H1 (cell line): ENCODE measurements around the gene RABL6. TPM values are rescaled to one million over a fixed set of nuclear protein-coding genes. Genes with fewer than 3 reads are reported as not detected.

Experiments used
- CTCF ChIA-PET: fragments of 300-600 bp; sonication (Branson Sonifier 250); formaldehyde crosslinking; loops from one replicate; lab custom pipeline; 2021; ENCODE audit not compliant: partially characterized antibody; lab: Charles Lee
- POLR2A ChIA-PET: fragments of 300-600 bp; sonication (Branson Sonifier 250); formaldehyde crosslinking; loops from one replicate; lab custom pipeline; 2021; ENCODE audit warnings: inconsistent platforms; ENCODE audit not compliant: partially characterized antibody; lab: Charles Lee
- DNase-seq, 2 experiments: peaks; one replicate each; pipeline versions ENCODE4 v3.0.0 to v3.0.0-alpha.2; 2010 to 2022; ENCODE audit warnings: low spot score in 2 of 2, low read depth in 1 of 2, mixed read lengths in 1 of 2
- FAIRE-seq: peaks from 2 replicates; lab custom pipeline; 2011; peaks lifted over from hg19 to GRCh38; lab: Jason Lieb, UNC
- H2AFZ ChIP-seq: 2 replicates; pipeline ENCODE4 v1.8.1; 2012; ENCODE audit warnings: low read length, inconsistent platforms
- H2AK5ac ChIP-seq: 2 replicates; pipeline ENCODE4 v1.6.1; 2013; ENCODE audit warnings: low read depth, low read length
- H2BK120ac ChIP-seq: replicated peaks from 2 replicates; pipeline ENCODE3; 2013; ENCODE audit warnings: low read depth, low read length, inconsistent platforms
- H2BK12ac ChIP-seq: 2 replicates; pipeline ENCODE4 v1.6.1; 2013; ENCODE audit warnings: low read depth, low read length
- H2BK15ac ChIP-seq: 2 replicates; pipeline ENCODE4 v1.6.1; 2013; ENCODE audit warnings: low read length
- H2BK20ac ChIP-seq: 2 replicates; pipeline ENCODE4 v1.6.1; 2013; ENCODE audit warnings: low read length
- H2BK5ac ChIP-seq: 2 replicates; pipeline ENCODE4 v1.6.1; 2013; ENCODE audit warnings: low read depth, low read length
- H3K14ac ChIP-seq: 2 replicates; pipeline ENCODE4 v1.6.1; 2013; ENCODE audit warnings: inconsistent platforms; ENCODE audit not compliant: insufficient read length
- H3K18ac ChIP-seq: 2 replicates; pipeline ENCODE4 v1.6.1; 2013; ENCODE audit warnings: low read length; ENCODE audit errors: extremely low read depth
- H3K23ac ChIP-seq: 2 replicates; pipeline ENCODE4 v1.6.1; 2013; ENCODE audit warnings: inconsistent platforms; ENCODE audit not compliant: insufficient read length
- H3K23me2 ChIP-seq: 2 replicates; pipeline ENCODE4 v1.6.1; 2013; ENCODE audit warnings: low read depth, low read length
- H3K27ac ChIP-seq: 2 replicates; pipeline ENCODE4 v1.6.1; 2011; ENCODE audit warnings: low read depth, low read length, inconsistent platforms
- H3K27me3 ChIP-seq, 4 experiments: replicated peaks in 1 of 4; 1 replicate in 1 of 4; 2 replicates in 3 of 4; pipeline versions ENCODE4 v1.6.1 to v1.8.1; 2011 to 2013; ENCODE audit warnings: low read length in 3 of 4, mild to moderate bottlenecking in 3 of 4, inconsistent platforms in 2 of 4, mixed read lengths in 2 of 4, moderate library complexity in 1 of 4; ENCODE audit not compliant: control insufficient read depth in 3 of 4, insufficient read depth in 3 of 4; ENCODE audit errors: extremely low read depth in 1 of 4
- H3K36me3 ChIP-seq, 4 experiments: 2 replicates each; pipeline versions ENCODE4 v1.6.1 to v1.8.1; 2011 to 2013; ENCODE audit warnings: mild to moderate bottlenecking in 4 of 4, low read length in 3 of 4, moderate library complexity in 2 of 4, control low read depth in 1 of 4, inconsistent platforms in 1 of 4; ENCODE audit not compliant: insufficient read depth in 4 of 4, control insufficient read depth in 2 of 4
- H3K4ac ChIP-seq: replicated peaks from 2 replicates; pipeline ENCODE3; 2013; ENCODE audit warnings: low read length, low read depth, mixed read lengths, inconsistent platforms; ENCODE audit not compliant: insufficient read length
- H3K4me1 ChIP-seq, 4 experiments: replicated peaks in 1 of 4; 1 replicate in 1 of 4; 2 replicates in 3 of 4; pipeline versions ENCODE4 v1.6.1 to v1.8.1; 2011 to 2013; ENCODE audit warnings: low read length in 3 of 4, inconsistent platforms in 2 of 4, mixed read lengths in 1 of 4; ENCODE audit not compliant: insufficient read depth in 4 of 4, control insufficient read depth in 3 of 4
- H3K4me2 ChIP-seq, 2 experiments: 2 replicates each; pipeline versions ENCODE4 v1.6.1 to v1.8.1; 2011 to 2013; ENCODE audit warnings: low read depth in 2 of 2, low read length in 2 of 2, control low read depth in 1 of 2, inconsistent platforms in 1 of 2, mild to moderate bottlenecking in 1 of 2; ENCODE audit not compliant: insufficient read depth in 1 of 2
- H3K4me3 ChIP-seq, 4 experiments: fragments of 200-600, 300-600 bp in 1 of 4; sonication (generic), shearing (Covaris generic), sonication (Bioruptor Twin) in 1 of 4; 2 replicates each; pipeline versions ENCODE4 v1.5.1 to v1.8.1; 2011 to 2016; ENCODE audit warnings: low read length in 4 of 4, low read depth in 3 of 4, control low read depth in 2 of 4, inconsistent platforms in 2 of 4, mild to moderate bottlenecking in 2 of 4, mixed read lengths in 1 of 4, moderate library complexity in 1 of 4; ENCODE audit not compliant: insufficient read depth in 2 of 4; ENCODE audit errors: extremely low read depth in 1 of 4
- H3K56ac ChIP-seq: replicated peaks from 2 replicates; pipeline ENCODE3; 2013; ENCODE audit warnings: low read depth, mild to moderate bottlenecking, mixed read lengths, low read length, inconsistent platforms; ENCODE audit not compliant: insufficient read length
- H3K79me1 ChIP-seq: 2 replicates; pipeline ENCODE4 v1.6.1; 2013; ENCODE audit warnings: low read depth, low read length, control low read depth
- H3K79me2 ChIP-seq, 2 experiments: 2 replicates each; pipeline versions ENCODE4 v1.6.1 to v1.8.1; 2012 to 2013; ENCODE audit warnings: low read length in 2 of 2, mild to moderate bottlenecking in 2 of 2, inconsistent platforms in 1 of 2; ENCODE audit not compliant: insufficient read depth in 2 of 2, control insufficient read depth in 1 of 2
- H3K9ac ChIP-seq, 4 experiments: replicated peaks in 1 of 4; 1 replicate in 1 of 4; 2 replicates in 3 of 4; pipeline versions ENCODE4 v1.6.1 to v1.8.1; 2011 to 2013; ENCODE audit warnings: low read depth in 3 of 4, low read length in 3 of 4, control low read depth in 2 of 4, mild to moderate bottlenecking in 2 of 4, moderate library complexity in 2 of 4, inconsistent platforms in 1 of 4; ENCODE audit errors: extremely low read depth in 1 of 4
- H3K9me3 ChIP-seq, 2 experiments: 2 replicates each; pipeline versions ENCODE4 v1.6.1 to v1.8.1; 2012 to 2013; ENCODE audit warnings: mild to moderate bottlenecking in 2 of 2, moderate library complexity in 2 of 2, control low read depth in 1 of 2, inconsistent platforms in 1 of 2, low read depth in 1 of 2, low read length in 1 of 2, mixed read lengths in 1 of 2; ENCODE audit not compliant: insufficient read depth in 2 of 2
- H4K20me1 ChIP-seq, 2 experiments: replicated peaks in 1 of 2; 2 replicates each; pipeline versions ENCODE3 to v1.8.1; 2011 to 2013; ENCODE audit warnings: inconsistent platforms in 2 of 2, low read length in 2 of 2, mild to moderate bottlenecking in 1 of 2; ENCODE audit not compliant: insufficient read depth in 2 of 2, control insufficient read depth in 1 of 2
- H4K5ac ChIP-seq: 2 replicates; pipeline ENCODE4 v1.6.1; 2013; ENCODE audit warnings: low read length, low read depth, mixed read lengths, inconsistent platforms; ENCODE audit not compliant: insufficient read length
- H4K8ac ChIP-seq: 2 replicates; pipeline ENCODE4 v1.8.0; 2013; ENCODE audit warnings: mild to moderate bottlenecking, moderate library complexity, low read length, inconsistent platforms; ENCODE audit not compliant: insufficient read depth; ENCODE audit errors: extremely low read depth
- H4K91ac ChIP-seq: replicated peaks from 2 replicates; pipeline ENCODE3; 2013; ENCODE audit warnings: low read length, mixed read lengths, inconsistent platforms; ENCODE audit not compliant: insufficient read length
- ATF2 ChIP-seq: IDR thresholded peaks from 2 replicates; pipeline ENCODE4 v1.6.1; 2012; ENCODE audit warnings: low read length, inconsistent platforms
- CTBP2 ChIP-seq: IDR thresholded peaks from 2 replicates; pipeline ENCODE4 v1.7.0; 2011; ENCODE audit warnings: borderline replicate concordance, mild to moderate bottlenecking, moderate library complexity, mixed read lengths, low read length; ENCODE audit not compliant: insufficient read depth, insufficient read length
- FOSL1 ChIP-seq: IDR thresholded peaks from 2 replicates; pipeline ENCODE4 v1.6.1; 2011; ENCODE audit warnings: mild to moderate bottlenecking, low read depth, low read length, moderate library complexity; ENCODE audit not compliant: insufficient read depth
- HDAC6 ChIP-seq: IDR thresholded peaks from one replicate; pipeline ENCODE4 v1.7.1; 2012; ENCODE audit warnings: low read depth, mild to moderate bottlenecking, inconsistent platforms, low read length, moderate library complexity
- RXRA ChIP-seq: IDR thresholded peaks from 2 replicates; pipeline ENCODE4 v1.6.1; 2011; ENCODE audit warnings: low read depth, mild to moderate bottlenecking, low read length, moderate library complexity; ENCODE audit not compliant: insufficient read depth
- SIX5 ChIP-seq: IDR thresholded peaks from 2 replicates; pipeline ENCODE4 v1.6.1; 2011; ENCODE audit warnings: mild to moderate bottlenecking, low read depth, low read length
- SRF ChIP-seq: IDR thresholded peaks from 2 replicates; pipeline ENCODE4 v1.6.1; 2011; ENCODE audit warnings: mild to moderate bottlenecking, low read depth, low read length, moderate library complexity
- TCF12 ChIP-seq: IDR thresholded peaks from 2 replicates; pipeline ENCODE4 v1.6.1; 2011; ENCODE audit warnings: low read depth, mild to moderate bottlenecking, low read length
- WGBS, 2 experiments: shearing (Covaris generic) in 1 of 2; methylation state at CpG; one replicate each; pipeline versions ENCODE4 v1.1.6 to v1.1.7; 2013 to 2015; ENCODE audit warnings: low lambda C conversion rate in 2 of 2, mixed read lengths in 2 of 2, inconsistent platforms in 1 of 2, low coverage in 1 of 2, missing lambda C conversion rate in 1 of 2; ENCODE audit not compliant: insufficient replicate concordance in 2 of 2, insufficient coverage in 1 of 2, insufficient read length in 1 of 2; ENCODE audit errors: extremely low coverage in 1 of 2, missing lambda C conversion rate in 1 of 2; 5-methylcytosine and 5-hydroxymethylcytosine counted together
- polyA plus RNA-seq, 7 experiments: library from polyadenylated mRNA; depleted of rRNA in 3 of 7; stranded (reverse) in 5 of 7; unstranded in 2 of 7; fragments of >200 nt in 5 of 7; fragments of 200-250 nt in 2 of 7; gene quantifications; 1 replicate in 5 of 7; 2 replicates in 1 of 7; 4 replicates in 1 of 7; pipeline versions ENCODE4 v1.2.1 to v1.2.3, GENCODE V29; 2011 to 2013; ENCODE audit warnings: missing spikeins in 2 of 7, mixed read lengths in 2 of 7
- total RNA-seq: library from RNA; stranded (reverse); fragmentation: NEBNext Ultra II Directional; extraction: Animal tissue kit (Norgen Biotek cat#: 25700); gene quantifications from 2 replicates; pipeline ENCODE4 v1.2.1, GENCODE V29; 2021
- TF ChIP-seq, protein P1 (sequence below), 3 experiments: IDR thresholded peaks; 1 replicate in 2 of 3; 2 replicates in 1 of 3; pipeline versions ENCODE4 v1.5.1 to v1.6.1; 2011; ENCODE audit warnings: low read length in 3 of 3, mild to moderate bottlenecking in 3 of 3, inconsistent platforms in 2 of 3, low read depth in 1 of 3, moderate library complexity in 1 of 3; ENCODE audit not compliant: insufficient read depth in 1 of 3; ENCODE audit errors: control extremely low read depth in 1 of 3

Gene RABL6
- total and polyA plus RNA-seq, 2 of the 8 experiments (the other 6 are each of a cell fraction or from before 2014, with no cell fraction given) = 70.1 to 130 TPM

GRCh38 chr9:136777359-136777758, 30.4 kb upstream of the RABL6 start:
- no peaks in the 10 kb centered on the region for H3K79me2 ChIP-seq
- H4K5ac ChIP-seq = no peak overlapping the region
- H2AK5ac ChIP-seq = no peak overlapping the region
- ChIA-PET CTCF (interaction anchor here (0.9 to 8.0 kb wide), 13 partner anchors 10 to 258 kb away, joined by 3 to 88 read pairs (median 5); partner anchors contain the start of genes AJM1, LCN10, LCN15 and LCN8), POLR2A (interaction anchor here (0.6 to 1.7 kb wide), 4 partner anchors 31 to 79 kb away, joined by 3 to 6 read pairs (median 3); partner anchors contain the start of gene RABL6)
- no peak overlapping the region for H3K14ac ChIP-seq
- H2BK20ac ChIP-seq = no peak overlapping the region
- DNase-seq = no peak
- no peak overlapping the region for H3K9ac ChIP-seq
- no peaks in the 10 kb centered on the region for H3K79me1 ChIP-seq
- H3K4me2 ChIP-seq = no peak overlapping the region
- H2BK120ac ChIP-seq = no peak overlapping the region
- H3K27me3 ChIP-seq = peaks cover 0 to 4% (median 1%) of the 10 kb centered on the region in 4 experiments; a peak in 3 of 7 replicates
- peaks cover 0 to 7% of the 10 kb centered on the region in 2 experiments for H3K9me3 ChIP-seq
- no peak overlapping the region for H2BK5ac ChIP-seq
- no peak overlapping the region for H3K4ac ChIP-seq
- no peak overlapping the region for H3K27ac ChIP-seq
- H3K56ac ChIP-seq = no peak overlapping the region
- H4K20me1 ChIP-seq = no peaks in the 10 kb centered on the region
- H3K4me1 ChIP-seq = no peaks in the 10 kb centered on the region
- no peaks in the 10 kb centered on the region for H3K36me3 ChIP-seq
- H4K91ac ChIP-seq = no peak overlapping the region
- no peaks in the 10 kb centered on the region for H3K23me2 ChIP-seq
- no peak overlapping the region for H4K8ac ChIP-seq
- no peak overlapping the region for H2BK15ac ChIP-seq
- 91% methylated on average over 14 of the region's 14 CpGs; no CpG with 5 or more reads in 1 of the 2 experiments for WGBS, 2 experiments
- no peak overlapping the region for H2AFZ ChIP-seq
- no peak for FAIRE-seq
- no peak overlapping the region for H3K23ac ChIP-seq
- no peak overlapping the region for H3K4me3 ChIP-seq
- no peak overlapping the region for H3K18ac ChIP-seq
- no peak overlapping the region for H2BK12ac ChIP-seq
- TF ChIP-seq HDAC6 = no peak
- no peak for TF ChIP-seq ATF2
- no peak for TF ChIP-seq SRF
- TF ChIP-seq RXRA = no peak
- TF ChIP-seq SIX5 = no peak
- TF ChIP-seq TCF12 = no peak
- TF ChIP-seq, protein P1, sequence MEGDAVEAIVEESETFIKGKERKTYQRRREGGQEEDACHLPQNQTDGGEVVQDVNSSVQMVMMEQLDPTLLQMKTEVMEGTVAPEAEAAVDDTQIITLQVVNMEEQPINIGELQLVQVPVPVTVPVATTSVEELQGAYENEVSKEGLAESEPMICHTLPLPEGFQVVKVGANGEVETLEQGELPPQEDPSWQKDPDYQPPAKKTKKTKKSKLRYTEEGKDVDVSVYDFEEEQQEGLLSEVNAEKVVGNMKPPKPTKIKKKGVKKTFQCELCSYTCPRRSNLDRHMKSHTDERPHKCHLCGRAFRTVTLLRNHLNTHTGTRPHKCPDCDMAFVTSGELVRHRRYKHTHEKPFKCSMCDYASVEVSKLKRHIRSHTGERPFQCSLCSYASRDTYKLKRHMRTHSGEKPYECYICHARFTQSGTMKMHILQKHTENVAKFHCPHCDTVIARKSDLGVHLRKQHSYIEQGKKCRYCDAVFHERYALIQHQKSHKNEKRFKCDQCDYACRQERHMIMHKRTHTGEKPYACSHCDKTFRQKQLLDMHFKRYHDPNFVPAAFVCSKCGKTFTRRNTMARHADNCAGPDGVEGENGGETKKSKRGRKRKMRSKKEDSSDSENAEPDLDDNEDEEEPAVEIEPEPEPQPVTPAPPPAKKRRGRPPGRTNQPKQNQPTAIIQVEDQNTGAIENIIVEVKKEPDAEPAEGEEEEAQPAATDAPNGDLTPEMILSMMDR (IDR thresholded peaks at IDR 0.05; ENCODE audit: control extremely low read depth in 1 of 3, insufficient read depth in 1 of 3, low read depth in 1 of 3, low read length in 3 of 3) = no peak
- no peak for TF ChIP-seq CTBP2
- TF ChIP-seq FOSL1 = no peak
